H9 (cell line): ENCODE results near the gene PDGFB. TPM values are rescaled to one million over a fixed set of nuclear protein-coding genes. Genes with fewer than 3 reads are reported as not detected.

Experiments used
- DNase-seq: peaks from one replicate; pipeline ENCODE4 v3.0.0-alpha.2; 2017
- H2AFZ ChIP-seq: one replicate; pipeline ENCODE4 v1.6.1; 2013; ENCODE audit warnings: mild to moderate bottlenecking, low read length, control low read depth, moderate library complexity
- H2AK5ac ChIP-seq: 2 replicates; pipeline ENCODE4 v1.6.1; 2013; ENCODE audit warnings: low read length, control low read depth, mixed read lengths; ENCODE audit not compliant: insufficient read length
- H2BK120ac ChIP-seq: one replicate; pipeline ENCODE4 v1.6.1; 2013; ENCODE audit warnings: low read depth, mild to moderate bottlenecking, low read length, control low read depth, inconsistent platforms; ENCODE audit not compliant: poor library complexity, severe bottlenecking
- H2BK12ac ChIP-seq: 2 replicates; pipeline ENCODE4 v1.6.1; 2013; ENCODE audit warnings: low read length, control low read depth, mixed read lengths, low read depth; ENCODE audit not compliant: insufficient read length
- H2BK15ac ChIP-seq: 2 replicates; pipeline ENCODE4 v1.6.1; 2013; ENCODE audit warnings: low read depth, low read length, control low read depth
- H2BK20ac ChIP-seq: one replicate; pipeline ENCODE4 v1.6.1; 2013; ENCODE audit warnings: low read depth, mild to moderate bottlenecking, low read length, control low read depth, inconsistent platforms; ENCODE audit not compliant: poor library complexity, severe bottlenecking
- H2BK5ac ChIP-seq: 2 replicates; pipeline ENCODE4 v1.6.1; 2013; ENCODE audit warnings: low read length, control low read depth, mixed read lengths; ENCODE audit not compliant: insufficient read length
- H3K14ac ChIP-seq: 2 replicates; pipeline ENCODE4 v1.6.1; 2013; ENCODE audit warnings: low read length, control low read depth; ENCODE audit not compliant: insufficient read depth
- H3K18ac ChIP-seq: 2 replicates; pipeline ENCODE4 v1.6.1; 2013; ENCODE audit warnings: low read depth, mild to moderate bottlenecking, mixed read lengths, low read length, control low read depth; ENCODE audit not compliant: insufficient read length
- H3K23ac ChIP-seq: 2 replicates; pipeline ENCODE4 v1.6.1; 2013; ENCODE audit warnings: low read length, control low read depth, mixed read lengths, low read depth; ENCODE audit not compliant: insufficient read length
- H3K23me2 ChIP-seq: 2 replicates; pipeline ENCODE4 v1.6.1; 2013; ENCODE audit warnings: low read depth, mild to moderate bottlenecking, mixed read lengths, low read length, control low read depth; ENCODE audit not compliant: insufficient read length, poor library complexity, severe bottlenecking
- H3K27ac ChIP-seq: 2 replicates; pipeline ENCODE4 v1.5.1; 2013; ENCODE audit warnings: low read length, control low read depth, mixed read lengths, low read depth; ENCODE audit not compliant: insufficient read length
- H3K27me3 ChIP-seq: 2 replicates; pipeline ENCODE4 v1.6.1; 2013; ENCODE audit warnings: low read length, control low read depth, inconsistent platforms; ENCODE audit not compliant: insufficient read depth
- H3K4ac ChIP-seq: 2 replicates; pipeline ENCODE4 v1.6.1; 2013; ENCODE audit warnings: low read depth, mild to moderate bottlenecking, control low read depth, inconsistent platforms, low read length, moderate library complexity
- H3K4me1 ChIP-seq: 2 replicates; pipeline ENCODE4 v1.6.1; 2013; ENCODE audit warnings: low read length, control low read depth, inconsistent platforms; ENCODE audit not compliant: insufficient read depth
- H3K4me2 ChIP-seq: 2 replicates; pipeline ENCODE4 v1.6.1; 2013; ENCODE audit warnings: low read length, control low read depth, mixed read lengths; ENCODE audit not compliant: insufficient read length, insufficient read depth
- H3K56ac ChIP-seq: 2 replicates; pipeline ENCODE4 v1.6.1; 2013; ENCODE audit warnings: low read depth, mild to moderate bottlenecking, mixed read lengths, low read length, control low read depth; ENCODE audit not compliant: insufficient read length
- H3K79me1 ChIP-seq: 2 replicates; pipeline ENCODE4 v1.6.1; 2013; ENCODE audit warnings: low read depth, mild to moderate bottlenecking, moderate library complexity, low read length, control low read depth, inconsistent platforms; ENCODE audit not compliant: insufficient read depth, poor library complexity, severe bottlenecking
- H3K79me2 ChIP-seq: 2 replicates; pipeline ENCODE4 v1.6.1; 2013; ENCODE audit warnings: low read length, control low read depth, inconsistent platforms; ENCODE audit not compliant: insufficient read depth
- H3K9ac ChIP-seq: 2 replicates; pipeline ENCODE4 v1.6.1; 2013; ENCODE audit warnings: low read length, control low read depth, mixed read lengths; ENCODE audit not compliant: insufficient read length; ENCODE audit errors: extremely low read depth
- H3K9me3 ChIP-seq: one replicate; pipeline ENCODE4 v1.6.1; 2013; ENCODE audit warnings: low read depth, low read length, inconsistent platforms; ENCODE audit not compliant: control insufficient read depth
- H3T11ph ChIP-seq: one replicate; pipeline ENCODE4 v1.6.1; 2013; ENCODE audit warnings: mild to moderate bottlenecking, low read length, control low read depth, inconsistent platforms
- H4K20me1 ChIP-seq: one replicate; pipeline ENCODE4 v1.6.1; 2013; ENCODE audit not compliant: control insufficient read depth, insufficient read length, insufficient read depth
- H4K5ac ChIP-seq: 2 replicates; pipeline ENCODE4 v1.6.1; 2013; ENCODE audit warnings: low read depth, mild to moderate bottlenecking, mixed read lengths, low read length, control low read depth; ENCODE audit not compliant: insufficient read length
- H4K8ac ChIP-seq: replicated peaks from 2 replicates; pipeline ENCODE4 v1.6.1; 2013; ENCODE audit warnings: low read length, control low read depth, mixed read lengths, low read depth; ENCODE audit not compliant: insufficient read length
- H4K91ac ChIP-seq: 2 replicates; pipeline ENCODE4 v1.6.1; 2013; ENCODE audit warnings: low read depth, mild to moderate bottlenecking, moderate library complexity, mixed read lengths, low read length, control low read depth; ENCODE audit not compliant: insufficient read length
- H3K27ac Mint-ChIP-seq, 3 experiments: 2 replicates in 2 of 3; 3 replicates in 1 of 3; pipeline ENCODE4 v1.8.0; 2020 to 2021; ENCODE audit warnings: mixed read lengths in 3 of 3, mild to moderate bottlenecking in 1 of 3, moderate library complexity in 1 of 3
- H3K27me3 Mint-ChIP-seq: 2 replicates; pipeline ENCODE4 v1.8.0; 2021; ENCODE audit warnings: low read depth, mild to moderate bottlenecking, moderate library complexity, mixed read lengths
- H3K36me3 Mint-ChIP-seq, 3 experiments: 2 replicates in 2 of 3; 3 replicates in 1 of 3; pipeline ENCODE4 v1.8.0; 2020 to 2021; ENCODE audit warnings: low read depth in 3 of 3, mixed read lengths in 3 of 3; ENCODE audit not compliant: insufficient read depth in 1 of 3
- H3K4me1 Mint-ChIP-seq, 2 experiments: 2 replicates each; pipeline ENCODE4 v1.8.0; 2020; ENCODE audit warnings: mixed read lengths in 2 of 2
- H3K4me3 Mint-ChIP-seq, 2 experiments: 2 replicates in 1 of 2; 3 replicates in 1 of 2; pipeline ENCODE4 v1.8.0; 2020 to 2021; ENCODE audit warnings: mild to moderate bottlenecking in 2 of 2, mixed read lengths in 2 of 2, moderate library complexity in 1 of 2
- H3K9me3 Mint-ChIP-seq, 2 experiments: 2 replicates in 1 of 2; 3 replicates in 1 of 2; pipeline ENCODE4 v1.8.0; 2020; ENCODE audit warnings: mild to moderate bottlenecking in 2 of 2, mixed read lengths in 2 of 2, moderate library complexity in 1 of 2
- CTCF ChIP-seq: fragments of 200-600 bp; sonication (generic); conservative IDR thresholded peaks from 3 replicates; pipeline ENCODE4 v1.8.0; 2021; ENCODE audit warnings: antibody characterized with exemption, mild to moderate bottlenecking
- WGBS: extraction: QIAGEN DNeasy Blood & Tissue Kit; methylation state at CpG from one replicate; pipeline ENCODE4 v1.1.7; 2013; ENCODE audit warnings: missing lambda C conversion rate, low lambda C conversion rate, mixed read lengths; ENCODE audit not compliant: insufficient read length; ENCODE audit errors: extremely low coverage; 5-methylcytosine and 5-hydroxymethylcytosine counted together
- total RNA-seq: library from RNA; stranded (reverse); gene quantifications from 2 replicates; pipeline ENCODE4 v1.2.1, GENCODE V29; 2021

The PDGFB gene
- total RNA-seq, 1 experiment from 2014 or later: 6.1 TPM

GRCh38 chr22:39177791-39178190, 67.0 kb downstream of the PDGFB start:
- Histone ChIP-seq H2BK12ac (peak overlapping the region; percentile 2), H2BK20ac (no peak overlapping the region), H3K27me3 (no peaks in the 10 kb centered on the region), H4K91ac (peak overlapping the region; percentile 100), H3K18ac (peak overlapping the region; percentile 53), H3K4me2 (no peak overlapping the region), H4K5ac (no peak overlapping the region), H3K27ac (no peak overlapping the region), H3K9ac (no peak overlapping the region), H3K79me1 (no peaks in the 10 kb centered on the region), H2BK15ac (no peak overlapping the region), H3K9me3 (no peaks in the 10 kb centered on the region), H4K8ac (peak overlapping the region; percentile 11), H3K14ac (peak overlapping the region; percentile 86; the same call in 1 of the 2 replicates), H2BK5ac (peak overlapping the region; percentile 27), H3K4ac (peak overlapping the region; percentile 11), H3K23ac (no peak overlapping the region), H4K20me1 (peaks cover 5% of the 10 kb centered on the region), H3K79me2 (no peaks in the 10 kb centered on the region), H3K23me2 (no peaks in the 10 kb centered on the region), H2AK5ac (peak overlapping the region; percentile 11), H3T11ph (no peak overlapping the region), H3K56ac (no peak overlapping the region), H2BK120ac (no peak overlapping the region), H3K4me1 (peaks cover 12% of the 10 kb centered on the region; the same call in 1 of the 2 replicates), H2AFZ (no peak overlapping the region)
- Mint-ChIP-seq H3K4me1 (peaks cover 62 to 83% of the 10 kb centered on the region in 2 experiments), H3K36me3 (peaks cover 0 to 6% (median 2%) of the 10 kb centered on the region in 3 experiments; a peak in 2 of 7 replicates), H3K27ac (peak overlapping the region; percentile 7 to 83 (median 81); a peak in 6 of 7 replicates), H3K27me3 (no peaks in the 10 kb centered on the region; the same call in 1 of the 2 replicates), H3K9me3 (peaks cover 0 to 4% of the 10 kb centered on the region in 2 experiments; a peak in 2 of 5 replicates), H3K4me3 (peak overlapping the region in 1 of 2 experiments; percentile 36; a peak in 1 of 5 replicates)
- TF ChIP-seq CTCF: no peak
- no CpG with 5 or more reads among the region's 9 CpGs for WGBS
- no peak for DNase-seq
